Vagina (tissue), 2 donors: ENCODE data around the gene SLC44A3.

ENCODE experiments used
- POLR2AphosphoS5 ChIP-seq, 2 donors: sonication (generic); formaldehyde crosslinking; IDR thresholded peaks; one replicate each; pipeline ENCODE4 v1.9.0; 2017; ENCODE audit warnings: antibody characterized with exemption in 2 of 2, mild to moderate bottlenecking in 2 of 2, low read depth in 1 of 2; ENCODE audit not compliant: insufficient read depth in 1 of 2
- TF ChIP-seq, protein P1 (sequence below), 3 experiments: fragments of 450-650 bp in 2 of 3; fragments of 200-600 bp in 1 of 3; sonication (generic) in 1 of 3; IDR thresholded peaks; one replicate each; pipeline ENCODE4 v1.5.1; 2017 to 2019; ENCODE audit warnings: antibody characterized with exemption in 3 of 3, mild to moderate bottlenecking in 2 of 3, moderate library complexity in 2 of 3

DNA sequence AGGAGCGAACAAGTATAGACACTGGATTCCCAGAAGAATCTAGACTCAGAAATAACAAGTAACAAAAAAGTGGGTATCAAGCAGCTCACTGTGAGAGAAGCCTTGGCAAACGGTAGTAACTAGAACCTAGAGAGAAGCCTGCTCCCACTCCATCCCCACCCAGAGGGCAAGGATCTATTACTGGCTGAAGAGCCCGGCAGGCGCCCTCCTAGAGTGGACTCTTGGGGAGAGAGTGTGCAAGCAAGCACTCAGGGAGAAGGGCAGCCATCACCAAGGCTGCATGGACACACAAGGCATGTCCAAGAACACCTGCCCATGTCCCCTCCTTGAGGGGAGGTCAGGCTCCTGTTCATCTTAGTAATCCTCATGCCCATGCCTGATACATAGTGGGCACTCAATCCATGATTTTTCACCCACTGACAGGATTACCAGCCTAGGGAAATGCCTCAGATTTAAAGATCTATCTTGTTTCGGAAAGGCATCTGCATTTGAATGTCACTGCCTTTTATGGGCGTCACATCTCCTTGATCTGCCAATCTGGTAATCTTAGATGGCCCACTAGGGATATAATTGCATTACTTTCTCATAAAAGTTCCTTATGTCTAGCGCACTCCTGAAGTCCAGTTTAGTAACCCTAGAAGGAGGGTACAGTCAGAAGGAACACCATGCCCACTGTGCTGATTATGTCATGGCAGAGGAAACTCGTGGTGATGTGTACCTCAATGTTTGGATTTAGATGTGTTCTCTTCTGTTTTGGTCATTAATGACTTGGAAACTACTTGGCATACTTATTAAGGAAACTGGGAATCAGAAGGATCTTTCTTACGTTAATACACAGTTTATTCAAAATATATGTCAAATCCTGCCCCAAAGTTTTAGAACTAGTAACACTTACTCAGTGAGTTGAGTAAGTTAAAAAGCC lies 92.4 kb downstream of the SLC44A3 start:
- no peak for TF ChIP-seq POLR2AphosphoS5 (IDR thresholded peaks at IDR 0.05; ENCODE audit: insufficient read depth in 1 of 2, low read depth in 1 of 2)
- TF ChIP-seq, protein P1, sequence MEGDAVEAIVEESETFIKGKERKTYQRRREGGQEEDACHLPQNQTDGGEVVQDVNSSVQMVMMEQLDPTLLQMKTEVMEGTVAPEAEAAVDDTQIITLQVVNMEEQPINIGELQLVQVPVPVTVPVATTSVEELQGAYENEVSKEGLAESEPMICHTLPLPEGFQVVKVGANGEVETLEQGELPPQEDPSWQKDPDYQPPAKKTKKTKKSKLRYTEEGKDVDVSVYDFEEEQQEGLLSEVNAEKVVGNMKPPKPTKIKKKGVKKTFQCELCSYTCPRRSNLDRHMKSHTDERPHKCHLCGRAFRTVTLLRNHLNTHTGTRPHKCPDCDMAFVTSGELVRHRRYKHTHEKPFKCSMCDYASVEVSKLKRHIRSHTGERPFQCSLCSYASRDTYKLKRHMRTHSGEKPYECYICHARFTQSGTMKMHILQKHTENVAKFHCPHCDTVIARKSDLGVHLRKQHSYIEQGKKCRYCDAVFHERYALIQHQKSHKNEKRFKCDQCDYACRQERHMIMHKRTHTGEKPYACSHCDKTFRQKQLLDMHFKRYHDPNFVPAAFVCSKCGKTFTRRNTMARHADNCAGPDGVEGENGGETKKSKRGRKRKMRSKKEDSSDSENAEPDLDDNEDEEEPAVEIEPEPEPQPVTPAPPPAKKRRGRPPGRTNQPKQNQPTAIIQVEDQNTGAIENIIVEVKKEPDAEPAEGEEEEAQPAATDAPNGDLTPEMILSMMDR (IDR thresholded peaks at IDR 0.05) = no peak
